ENCODE data around the gene ZNF692.

- TF ChIP-seq, protein P1, sequence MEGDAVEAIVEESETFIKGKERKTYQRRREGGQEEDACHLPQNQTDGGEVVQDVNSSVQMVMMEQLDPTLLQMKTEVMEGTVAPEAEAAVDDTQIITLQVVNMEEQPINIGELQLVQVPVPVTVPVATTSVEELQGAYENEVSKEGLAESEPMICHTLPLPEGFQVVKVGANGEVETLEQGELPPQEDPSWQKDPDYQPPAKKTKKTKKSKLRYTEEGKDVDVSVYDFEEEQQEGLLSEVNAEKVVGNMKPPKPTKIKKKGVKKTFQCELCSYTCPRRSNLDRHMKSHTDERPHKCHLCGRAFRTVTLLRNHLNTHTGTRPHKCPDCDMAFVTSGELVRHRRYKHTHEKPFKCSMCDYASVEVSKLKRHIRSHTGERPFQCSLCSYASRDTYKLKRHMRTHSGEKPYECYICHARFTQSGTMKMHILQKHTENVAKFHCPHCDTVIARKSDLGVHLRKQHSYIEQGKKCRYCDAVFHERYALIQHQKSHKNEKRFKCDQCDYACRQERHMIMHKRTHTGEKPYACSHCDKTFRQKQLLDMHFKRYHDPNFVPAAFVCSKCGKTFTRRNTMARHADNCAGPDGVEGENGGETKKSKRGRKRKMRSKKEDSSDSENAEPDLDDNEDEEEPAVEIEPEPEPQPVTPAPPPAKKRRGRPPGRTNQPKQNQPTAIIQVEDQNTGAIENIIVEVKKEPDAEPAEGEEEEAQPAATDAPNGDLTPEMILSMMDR (IDR thresholded peaks at IDR 0.05): no peak
- no peak for TF ChIP-seq POLR2AphosphoS5 (IDR thresholded peaks at IDR 0.05)
These were observed 36.5 kb downstream of the ZNF692 start for GRCh38 chr1:248822148-248823032.

Measured in transverse colon (tissue), 4 donors.